HEK293 (cell line): Measurements from ENCODE around the gene RCAN2.

Experiments
- SP2 ChIP-seq: fragments of 450-650 bp; formaldehyde crosslinking; IDR thresholded peaks from 2 replicates; pipeline ENCODE4 v1.5.1; 2016; ENCODE audit warnings: missing biosample characterization, missing genetic modification characterization
- ZNF133 ChIP-seq: fragments of 450-650 bp; formaldehyde crosslinking; IDR thresholded peaks from 2 replicates; pipeline ENCODE4 v1.5.1; 2016; ENCODE audit warnings: missing biosample characterization, missing genetic modification characterization

DNA sequence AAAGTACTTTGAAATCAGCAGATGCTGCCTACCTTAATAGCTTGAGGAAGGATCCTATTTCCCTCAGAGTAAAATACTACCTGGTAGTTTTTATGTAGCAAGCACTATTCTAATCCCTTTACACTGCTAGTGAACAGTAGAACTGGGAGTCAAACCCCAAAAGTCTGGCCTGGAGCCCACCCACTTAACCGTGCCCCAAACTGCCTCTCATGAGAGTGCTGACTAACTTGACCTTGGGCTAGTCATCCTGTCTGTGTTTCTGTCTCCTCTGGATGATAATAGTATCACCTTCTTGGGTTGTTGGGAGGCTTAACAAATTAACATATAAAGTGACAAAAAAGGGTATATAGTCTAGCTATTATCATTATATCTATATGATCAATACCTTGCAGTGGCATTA lies 140.5 kb downstream of the RCAN2 start:
- TF ChIP-seq ZNF133 (tag by site-specific recombination) (no peak), SP2 (tag by site-specific recombination) (no peak)
